Measurements from ENCODE around the gene MCF2L2.

- no peak for TF ChIP-seq PAX5 (IDR thresholded peaks at IDR 0.05; ENCODE audit: insufficient read depth, low read length, severe bottlenecking)
- no peak for TF ChIP-seq POLR2A (IDR thresholded peaks at IDR 0.05; ENCODE audit: low read depth, low read length)
- TF ChIP-seq POLR2AphosphoS5 (IDR thresholded peaks at IDR 0.05; ENCODE audit: low read depth, low read length), result no peak
Measured at GRCh38 chr3:183350164-183350563, 78.3 kb downstream of the MCF2L2 start.

All from GM12891 (cell line).